ENCODE data around the gene CCDC15.
"Not testable (repeated sequence)": the region's sequence is repeated elsewhere in the genome, so short reads cannot be mapped to it uniquely, and the experiment has no call there.

The CCDC15 gene

GRCh38 chr11:125084761-125085231, 130.8 kb downstream of the CCDC15 start:
- no peak for TF ChIP-seq CTCF (conservative IDR thresholded peaks at IDR 0.05)
- H3K27ac ChIP-seq = no peak overlapping the region

- no peak overlapping the region for H3K27ac ChIP-seq
- no peak for TF ChIP-seq CTCF (conservative IDR thresholded peaks at IDR 0.05)
Measured at GRCh38 chr11:125085301-125086081, 131.5 kb downstream of the CCDC15 start.

GRCh38 chr11:125086633-125087296, 132.8 kb downstream of the CCDC15 start:
- TF ChIP-seq CTCF (conservative IDR thresholded peaks at IDR 0.05) = no peak
- H3K27ac ChIP-seq = no peak overlapping the region

GRCh38 chr11:125088123-125088522, 134.1 kb downstream of the CCDC15 start:
- H3K27ac ChIP-seq = no peak overlapping the region
- TF ChIP-seq CTCF (conservative IDR thresholded peaks at IDR 0.05) = no peak

GRCh38 chr11:125088576-125089455, 134.8 kb downstream of the CCDC15 start:
- H3K27ac ChIP-seq = no peak overlapping the region
- TF ChIP-seq CTCF (conservative IDR thresholded peaks at IDR 0.05) = 0 out of 2 replicates have a peak, but pooled peaks have one; percentile 47

- H3K27ac ChIP-seq = not testable (repeated sequence)
Measured at GRCh38 chr11:125089481-125089880, 135.5 kb downstream of the CCDC15 start.

- not testable (repeated sequence) for H3K27ac ChIP-seq
Measured at GRCh38 chr11:125090151-125090550, 136.1 kb downstream of the CCDC15 start.

GRCh38 chr11:125090816-125091215, 136.8 kb downstream of the CCDC15 start:
- no peak for TF ChIP-seq CTCF (conservative IDR thresholded peaks at IDR 0.05)
- H3K27ac ChIP-seq = no peak overlapping the region

Measured in VCaP (cell line).